Fibroblast of villous mesenchyme (primary cell): ENCODE data around the gene VPS4B. TPM values are rescaled to one million over a fixed set of nuclear protein-coding genes. Genes with fewer than 3 reads are reported as not detected.

ENCODE experiments used
- DNase-seq: peaks from one replicate; pipeline ENCODE4 v3.0.0-alpha.2; 2010; ENCODE audit warnings: low read depth
- H3K4me3 ChIP-seq: 2 replicates; pipeline ENCODE4 v1.5.1; 2011; ENCODE audit warnings: low read depth, mild to moderate bottlenecking, low read length
- total RNA-seq: library from RNA; depleted of rRNA; stranded (reverse); fragments of >200 nt; gene quantifications from 2 replicates; pipeline ENCODE4 v1.2.3, GENCODE V29; 2012
- TF ChIP-seq, protein P1 (sequence below): IDR thresholded peaks from 2 replicates; pipeline ENCODE4 v1.5.1; 2012; ENCODE audit warnings: low read depth, mild to moderate bottlenecking, low read length; ENCODE audit not compliant: insufficient read depth

VPS4B gene
- 32.2 and 47.5 TPM in 2 replicates for total RNA-seq

DNA sequence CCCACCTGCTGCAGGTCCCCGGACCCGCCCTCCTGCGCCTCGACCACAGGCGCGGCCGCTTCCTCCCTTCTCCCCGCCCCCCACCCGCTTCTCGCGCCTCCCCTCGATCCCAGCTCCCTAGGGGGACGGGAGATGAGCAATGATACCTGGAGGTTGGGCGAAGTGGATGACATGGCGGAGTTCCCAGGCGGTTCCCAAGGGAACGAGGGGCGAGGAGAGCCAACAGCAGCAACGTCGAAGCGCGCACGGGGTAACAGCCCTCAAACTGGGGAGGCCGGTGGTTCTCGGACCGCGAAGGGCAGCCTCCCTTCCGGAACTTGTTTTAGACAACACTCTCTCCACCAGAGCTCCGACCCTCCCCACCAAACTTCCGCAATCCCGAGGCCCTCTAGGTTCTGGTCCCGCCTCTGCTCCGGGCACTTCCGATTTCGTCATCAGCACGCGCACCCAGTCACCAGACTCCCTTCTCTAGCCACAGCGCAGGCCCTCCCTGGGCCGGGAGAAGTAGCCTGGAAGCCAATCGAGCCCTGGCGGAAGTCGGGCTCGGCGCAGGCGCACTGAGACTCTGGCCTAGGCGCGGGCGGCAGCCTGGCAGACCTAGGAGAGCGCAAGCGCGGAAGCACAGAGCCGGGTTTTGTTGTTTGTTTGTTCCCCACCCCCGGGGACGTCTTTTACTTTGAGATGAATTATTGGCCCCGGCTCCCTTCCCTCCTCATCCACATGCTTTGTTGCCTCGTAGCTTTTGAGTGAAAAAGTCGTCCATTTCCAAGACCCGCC, at the start of gene VPS4B:
VPS4B (minus strand) TSS at position 390 of the 777 bp plus-strand sequence; CDS start at position 173, 217 bp downstream.
- TF ChIP-seq, protein P1, sequence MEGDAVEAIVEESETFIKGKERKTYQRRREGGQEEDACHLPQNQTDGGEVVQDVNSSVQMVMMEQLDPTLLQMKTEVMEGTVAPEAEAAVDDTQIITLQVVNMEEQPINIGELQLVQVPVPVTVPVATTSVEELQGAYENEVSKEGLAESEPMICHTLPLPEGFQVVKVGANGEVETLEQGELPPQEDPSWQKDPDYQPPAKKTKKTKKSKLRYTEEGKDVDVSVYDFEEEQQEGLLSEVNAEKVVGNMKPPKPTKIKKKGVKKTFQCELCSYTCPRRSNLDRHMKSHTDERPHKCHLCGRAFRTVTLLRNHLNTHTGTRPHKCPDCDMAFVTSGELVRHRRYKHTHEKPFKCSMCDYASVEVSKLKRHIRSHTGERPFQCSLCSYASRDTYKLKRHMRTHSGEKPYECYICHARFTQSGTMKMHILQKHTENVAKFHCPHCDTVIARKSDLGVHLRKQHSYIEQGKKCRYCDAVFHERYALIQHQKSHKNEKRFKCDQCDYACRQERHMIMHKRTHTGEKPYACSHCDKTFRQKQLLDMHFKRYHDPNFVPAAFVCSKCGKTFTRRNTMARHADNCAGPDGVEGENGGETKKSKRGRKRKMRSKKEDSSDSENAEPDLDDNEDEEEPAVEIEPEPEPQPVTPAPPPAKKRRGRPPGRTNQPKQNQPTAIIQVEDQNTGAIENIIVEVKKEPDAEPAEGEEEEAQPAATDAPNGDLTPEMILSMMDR: no peak
- DNase-seq: peak; percentile 100

DNA sequence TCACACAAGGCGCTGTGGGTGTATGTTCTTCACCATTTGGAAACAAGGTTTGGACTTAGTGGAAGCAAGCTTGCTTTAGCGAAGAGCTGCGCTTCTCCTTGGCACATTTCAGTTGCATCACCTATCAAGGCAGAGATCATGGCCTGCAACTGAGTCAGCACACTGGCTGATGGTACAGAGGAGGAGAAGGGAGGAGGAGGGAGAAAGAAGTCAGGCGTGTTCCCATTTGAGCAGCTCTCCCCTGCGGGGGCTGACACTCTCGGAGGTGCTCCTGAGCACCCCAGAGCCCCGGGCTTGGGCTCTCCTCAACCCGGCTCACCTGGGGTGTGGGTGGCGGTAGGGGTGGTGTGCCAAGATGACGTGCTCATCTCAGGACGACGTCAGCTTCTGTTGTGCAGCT, 48.5 kb upstream of the VPS4B start:
- no peak overlapping the region for H3K4me3 ChIP-seq

More for the DNA sequence above, at the start of gene VPS4B:
- H3K4me3 ChIP-seq: peak within 1 kb of the TSS; percentile 98

DNA sequence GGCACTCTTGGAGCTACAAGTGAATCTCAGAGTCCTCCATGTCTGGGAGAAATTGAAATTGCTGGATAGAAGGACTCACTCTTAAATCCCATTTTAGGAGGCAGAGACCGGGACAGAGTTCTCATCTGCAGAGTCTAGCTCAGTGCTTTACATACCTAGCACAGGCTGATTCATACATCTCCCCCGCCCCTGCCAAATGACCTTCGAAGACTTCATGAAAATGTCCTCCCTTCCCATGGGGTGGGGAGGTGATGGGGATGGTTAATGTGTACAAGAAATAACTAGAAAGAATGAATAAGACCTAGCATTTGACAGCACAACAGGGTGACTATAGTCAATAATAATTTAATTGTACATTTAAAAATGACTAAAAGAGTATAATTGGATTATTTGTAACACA, 46.3 kb upstream of the VPS4B start:
- TF ChIP-seq, protein P1: no peak
- H3K4me3 ChIP-seq: no peak overlapping the region
- no peak for DNase-seq

More for the DNA sequence above, 48.5 kb upstream of the VPS4B start:
- DNase-seq: no peak
- TF ChIP-seq, protein P1: no peak

DNA sequence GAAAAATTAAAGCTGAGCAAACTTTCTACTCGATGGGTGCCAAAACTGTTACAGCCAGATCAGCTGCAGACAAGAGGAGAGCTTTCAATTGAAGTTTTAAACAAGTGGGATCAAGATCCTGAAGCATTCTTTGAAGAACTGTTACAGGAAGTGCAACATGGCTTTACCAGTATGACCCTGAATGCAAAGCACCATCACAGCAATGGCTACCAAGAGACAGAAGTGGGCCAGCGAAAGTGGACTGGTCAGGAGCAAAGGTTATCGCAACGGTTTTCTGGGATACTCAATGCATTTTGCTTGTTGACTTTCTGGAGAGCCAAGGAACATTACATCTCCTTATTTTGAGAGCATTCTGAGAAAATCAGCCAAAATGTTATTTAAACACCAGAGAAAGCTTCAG, 45.4 kb upstream of the VPS4B start:
- DNase-seq: no peak
- H3K4me3 ChIP-seq: no peak overlapping the region
- TF ChIP-seq, protein P1: no peak

DNA sequence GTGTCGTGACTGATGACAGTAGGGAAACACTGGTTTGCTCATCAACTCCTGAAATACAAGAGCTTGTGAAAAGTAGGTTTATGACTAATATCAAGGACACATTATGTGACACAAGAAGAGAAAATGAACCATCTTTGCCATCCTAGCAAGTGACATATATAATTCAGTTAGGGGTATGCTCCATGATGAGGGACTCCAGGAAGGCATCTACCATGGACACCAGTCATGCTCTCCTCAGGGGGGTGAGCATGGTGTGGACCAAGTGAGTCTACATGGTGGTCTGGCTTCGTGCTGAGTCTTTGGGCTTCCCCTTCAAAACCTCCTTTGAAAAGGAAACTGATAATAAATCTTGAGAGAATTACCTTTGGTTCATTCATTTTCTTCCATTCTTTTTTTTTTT, 42.8 kb upstream of the VPS4B start:
- DNase-seq: no peak
- TF ChIP-seq, protein P1: no peak
- H3K4me3 ChIP-seq: no peak overlapping the region

DNA sequence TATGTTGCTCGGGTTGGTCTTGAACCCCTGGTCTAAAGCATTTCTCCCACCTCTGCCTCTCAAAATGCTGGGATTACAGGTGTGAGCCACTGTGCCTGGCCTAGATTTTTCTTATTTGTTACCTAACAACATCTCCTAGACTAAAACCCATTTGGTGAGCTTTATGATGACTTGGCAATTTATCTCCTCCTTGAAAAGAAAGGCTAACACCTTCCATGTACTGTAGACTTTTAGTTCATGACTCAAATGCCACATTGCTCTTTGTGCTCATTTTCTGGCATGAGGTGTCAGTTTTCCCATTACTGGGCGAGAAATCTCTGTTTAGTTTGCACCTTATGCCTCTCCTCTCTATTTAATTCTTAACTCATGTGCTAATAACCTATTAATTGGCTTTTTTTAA, 42.2 kb upstream of the VPS4B start:
- TF ChIP-seq, protein P1: no peak
- DNase-seq: no peak
- H3K4me3 ChIP-seq: no peak overlapping the region
